Dermis lymphatic vessel endothelial cell (primary cell): ENCODE results near the gene SCLY. TPM values are rescaled to one million over a fixed set of nuclear protein-coding genes. Genes with fewer than 3 reads are reported as not detected.

Experiments
- total RNA-seq: library from RNA; depleted of rRNA; stranded (reverse); fragments of >200 nt; gene quantifications from 2 replicates; pipeline ENCODE4 v1.2.1, GENCODE V29; 2014

SCLY gene, protein sequence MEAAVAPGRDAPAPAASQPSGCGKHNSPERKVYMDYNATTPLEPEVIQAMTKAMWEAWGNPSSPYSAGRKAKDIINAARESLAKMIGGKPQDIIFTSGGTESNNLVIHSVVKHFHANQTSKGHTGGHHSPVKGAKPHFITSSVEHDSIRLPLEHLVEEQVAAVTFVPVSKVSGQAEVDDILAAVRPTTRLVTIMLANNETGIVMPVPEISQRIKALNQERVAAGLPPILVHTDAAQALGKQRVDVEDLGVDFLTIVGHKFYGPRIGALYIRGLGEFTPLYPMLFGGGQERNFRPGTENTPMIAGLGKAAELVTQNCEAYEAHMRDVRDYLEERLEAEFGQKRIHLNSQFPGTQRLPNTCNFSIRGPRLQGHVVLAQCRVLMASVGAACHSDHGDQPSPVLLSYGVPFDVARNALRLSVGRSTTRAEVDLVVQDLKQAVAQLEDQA
- 7.6 and 11.2 TPM in 2 replicates for total RNA-seq

DNA sequence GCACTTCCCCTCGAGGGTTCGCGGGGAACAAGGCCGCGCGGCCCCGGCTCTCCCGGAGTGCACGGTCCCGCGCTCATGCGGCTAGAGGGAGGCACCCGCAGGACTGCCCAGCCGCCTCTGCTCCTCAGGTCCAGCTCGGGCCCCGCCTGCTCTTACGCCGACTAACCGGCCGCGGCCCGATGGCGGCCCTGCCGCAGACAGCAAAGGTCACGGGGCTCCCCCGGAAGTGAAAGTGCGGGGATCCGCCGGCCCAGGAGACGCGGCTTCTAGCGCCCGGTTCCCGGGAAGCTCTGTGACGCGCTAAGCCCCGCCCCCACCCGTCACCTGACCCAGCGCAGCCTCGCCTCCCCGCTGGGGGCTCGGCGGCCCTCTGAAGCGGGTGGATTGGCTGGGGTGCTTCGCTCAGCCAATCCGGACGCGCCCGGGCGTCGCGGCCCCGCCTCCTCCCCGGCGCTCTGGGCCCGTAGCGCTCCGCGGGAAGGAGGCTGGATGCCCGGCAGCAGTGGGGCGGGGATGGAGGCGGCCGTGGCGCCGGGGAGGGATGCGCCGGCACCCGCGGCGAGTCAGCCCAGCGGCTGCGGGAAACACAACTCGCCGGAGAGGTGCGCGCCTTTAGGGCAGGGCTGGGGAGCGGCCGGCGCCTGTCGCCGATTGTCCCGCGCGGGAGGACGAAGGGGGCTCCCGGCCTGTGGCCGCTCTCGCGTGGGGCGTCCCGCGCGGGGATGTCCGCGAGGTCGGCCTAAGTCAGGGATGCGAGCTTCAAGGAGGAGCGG lies at the start of gene SCLY:
Gene SCLY (plus strand): TSS at position 460 of the 773 bp plus-strand sequence. CDS start 54 bp downstream, at position 514.

DNA sequence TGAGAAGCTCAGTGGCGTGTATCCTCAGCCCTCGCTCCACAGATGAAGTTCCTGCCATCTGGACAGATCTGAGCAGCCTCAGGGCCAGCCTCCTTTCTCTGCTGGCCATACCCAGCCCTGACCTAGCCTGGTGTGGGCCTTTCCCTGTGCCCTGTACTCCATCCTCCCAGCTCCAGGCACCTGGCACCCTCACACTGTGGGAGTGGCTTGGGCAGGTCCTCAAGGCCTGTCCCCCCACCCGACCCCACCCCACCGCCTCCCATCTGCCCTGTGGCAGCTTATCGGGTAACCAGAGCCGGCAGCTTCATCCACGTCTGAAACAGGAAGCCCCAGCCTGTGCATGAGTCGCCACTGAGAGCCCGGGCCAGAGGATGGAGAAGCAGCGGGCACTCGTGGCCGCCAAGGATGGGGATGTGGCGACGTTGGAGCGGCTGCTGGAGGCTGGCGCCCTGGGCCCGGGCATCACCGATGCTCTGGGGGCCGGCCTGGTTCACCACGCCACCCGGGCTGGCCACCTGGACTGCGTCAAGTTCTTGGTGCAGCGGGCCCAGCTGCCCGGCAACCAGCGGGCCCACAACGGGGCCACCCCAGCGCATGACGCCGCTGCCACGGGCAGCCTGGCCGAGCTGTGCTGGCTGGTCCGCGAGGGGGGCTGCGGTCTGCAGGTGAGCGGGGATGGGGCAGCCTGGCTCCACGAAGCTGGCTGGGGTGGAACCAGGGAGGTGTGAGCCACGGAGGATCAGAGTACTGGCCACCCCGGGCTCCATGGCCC lies 39.4 kb downstream of the SCLY start, which contains the start of gene ESPNL:
Gene ESPNL (plus strand): TSS at position 292 of the 772 bp plus-strand sequence. CDS start 80 bp downstream, at position 372.

DNA sequence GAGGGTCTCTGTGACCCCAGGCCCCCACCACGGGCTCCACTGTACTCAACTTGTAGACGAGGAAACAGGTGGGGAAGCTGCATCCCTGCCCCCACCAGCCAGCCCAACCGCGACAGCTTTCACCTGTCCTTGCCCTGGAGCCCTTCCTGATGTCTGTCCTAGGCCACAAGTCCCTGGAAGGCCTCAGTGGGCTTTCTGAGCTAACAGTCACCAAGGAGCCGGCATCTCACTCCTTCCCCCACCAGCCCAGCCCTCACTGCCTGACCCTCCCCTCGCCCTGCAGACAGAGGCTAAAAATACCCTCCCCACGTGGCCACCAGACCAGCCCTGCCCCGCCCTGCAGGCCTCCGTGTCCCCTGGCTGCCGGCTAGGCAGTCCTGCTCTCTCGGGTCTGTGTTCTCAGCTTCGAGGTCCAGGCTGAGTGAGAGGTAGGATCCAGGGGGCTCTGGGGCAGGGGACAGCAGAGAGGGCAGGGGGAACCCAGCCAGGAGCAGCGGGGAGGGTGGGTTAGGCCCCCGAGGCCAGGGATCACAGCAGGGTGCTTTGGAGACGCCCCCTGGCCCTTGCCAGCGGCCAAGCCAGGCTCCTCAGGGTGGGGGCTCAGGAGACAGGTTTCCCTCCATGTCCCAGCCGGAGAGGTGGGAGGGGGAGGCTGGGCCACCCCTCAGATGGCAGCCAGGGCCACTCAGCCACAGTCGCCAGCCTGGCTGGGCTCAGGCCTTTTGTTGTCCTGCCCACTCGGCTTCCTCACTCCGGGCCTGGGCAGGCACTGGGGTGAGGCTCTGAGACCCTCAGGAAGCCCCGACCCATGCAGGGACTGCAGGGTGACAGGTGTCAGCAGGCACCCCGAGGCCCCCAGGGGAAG lies 77.8 kb downstream of the SCLY start, which contains the start of gene KLHL30:
Gene KLHL30 (plus strand): TSS at position 338 of the 865 bp plus-strand sequence. CDS start 2,087 bp downstream, outside the sequence.

Other genes starting within 250 kb of the SCLY start
- gene RAMP1, start 201.4 kb upstream of the SCLY start, total RNA-seq: not detected in 2 replicates
- gene UBE2F, start 94.0 kb upstream of the SCLY start, total RNA-seq: 37.9 and 40.1 TPM in 2 replicates
- gene ESPNL, start 39.3 kb downstream of the SCLY start, total RNA-seq: not detected in 2 replicates
- under 0.01 TPM in 1 of 2 replicates, not detected in the other for gene KLHL30, start 77.7 kb downstream of the SCLY start, total RNA-seq
- 0.22 TPM in 1 of 2 replicates, not detected in the other for gene ERFE, start 98.0 kb downstream of the SCLY start, total RNA-seq
- 16.6 and 16.7 TPM in 2 replicates for gene ILKAP, start 142.7 kb downstream of the SCLY start, total RNA-seq
- gene HES6, start 179.0 kb downstream of the SCLY start, total RNA-seq: 0.77 and 1.7 TPM in 2 replicates
- 2.0 and 2.7 TPM in 2 replicates for gene PER2, start 227.6 kb downstream of the SCLY start, total RNA-seq